WTC11 (cell line): ENCODE results near the gene SLBP. TPM values are rescaled to one million over a fixed set of nuclear protein-coding genes. Genes with fewer than 3 reads are reported as not detected.

Source experiments
- ATAC-seq: fragments of 200-7000 bp; cut with Tn5 transposase; 2 replicates; pipeline ENCODE4 v1.10.0; 2021; ENCODE audit warnings: mild to moderate bottlenecking, moderate library complexity
- CTCF ChIA-PET: fragments of 300-600 bp; sonication (Branson Sonifier 250); formaldehyde crosslinking; loops from one replicate; lab custom pipeline; 2021; ENCODE audit warnings: antibody characterized with exemption; lab: Charles Lee
- POLR2A ChIA-PET: fragments of 350-600 bp; sonication (Branson Sonifier 250); formaldehyde crosslinking; loops from one replicate; lab custom pipeline; 2021; ENCODE audit warnings: antibody characterized with exemption; lab: Charles Lee
- DNase-seq: peaks from one replicate; pipeline ENCODE4 v3.0.0; 2021; ENCODE audit warnings: low spot score
- H3K27ac Mint-ChIP-seq: 2 replicates; pipeline ENCODE4 v1.8.0; 2021; ENCODE audit warnings: mixed read lengths
- H3K27me3 Mint-ChIP-seq: 2 replicates; pipeline ENCODE4 v1.8.0; 2021; ENCODE audit warnings: low read depth, mild to moderate bottlenecking, moderate library complexity, mixed read lengths
- H3K36me3 Mint-ChIP-seq: 2 replicates; pipeline ENCODE4 v1.8.0; 2021; ENCODE audit warnings: mixed read lengths
- H3K4me1 Mint-ChIP-seq: 2 replicates; pipeline ENCODE4 v1.8.0; 2022; ENCODE audit warnings: mixed read lengths
- H3K4me3 Mint-ChIP-seq: 2 replicates; pipeline ENCODE4 v1.8.0; 2021; ENCODE audit warnings: mild to moderate bottlenecking, moderate library complexity, mixed read lengths
- H3K9me3 Mint-ChIP-seq: 2 replicates; pipeline ENCODE4 v1.8.0; 2021; ENCODE audit warnings: mixed read lengths
- AFF4 ChIP-seq: sonication (generic); formaldehyde crosslinking; IDR thresholded peaks from 2 replicates; pipeline ENCODE4 v1.8.1; 2023; ENCODE audit warnings: mild to moderate bottlenecking, missing genetic modification reagents, borderline replicate concordance
- E2F1 ChIP-seq: sonication (generic); formaldehyde crosslinking; IDR thresholded peaks from 2 replicates; pipeline ENCODE4 v1.8.0; 2022; ENCODE audit warnings: mild to moderate bottlenecking, missing genetic modification reagents
- ETV6 ChIP-seq: sonication (generic); formaldehyde crosslinking; IDR thresholded peaks from 2 replicates; pipeline ENCODE4 v1.8.1; 2022; ENCODE audit warnings: mild to moderate bottlenecking, missing genetic modification reagents
- FOXP1 ChIP-seq: sonication (generic); formaldehyde crosslinking; IDR thresholded peaks from 2 replicates; pipeline ENCODE4 v1.8.0; 2022; ENCODE audit warnings: missing genetic modification reagents, mild to moderate bottlenecking, moderate library complexity, borderline replicate concordance
- FOXP4 ChIP-seq: sonication (generic); formaldehyde crosslinking; IDR thresholded peaks from 2 replicates; pipeline ENCODE4 v1.8.0; 2022; ENCODE audit warnings: mild to moderate bottlenecking, missing genetic modification reagents
- IRF1 ChIP-seq: sonication (generic); formaldehyde crosslinking; IDR thresholded peaks from 2 replicates; pipeline ENCODE4 v1.8.0; 2023; ENCODE audit warnings: missing genetic modification reagents
- JAZF1 ChIP-seq: fragments of 250-450 bp; sonication (Bioruptor Pico); IDR thresholded peaks from 2 replicates; pipeline ENCODE4 v1.9.0; 2021; ENCODE audit warnings: moderate library complexity, mild to moderate bottlenecking, inconsistent platforms
- NFYB ChIP-seq: sonication (generic); formaldehyde crosslinking; conservative IDR thresholded peaks from 2 replicates; pipeline ENCODE4 v1.8.0; 2022; ENCODE audit warnings: low read depth, missing genetic modification reagents
- NR2C2 ChIP-seq: sonication (generic); formaldehyde crosslinking; IDR thresholded peaks from 2 replicates; pipeline ENCODE4 v1.8.0; 2022; ENCODE audit warnings: mild to moderate bottlenecking, missing genetic modification reagents
- PRDM15 ChIP-seq: sonication (generic); formaldehyde crosslinking; IDR thresholded peaks from 2 replicates; pipeline ENCODE4 v1.8.0; 2022; ENCODE audit warnings: missing genetic modification reagents
- SOX15 ChIP-seq: fragments of 250-450 bp; sonication (Bioruptor Pico); IDR thresholded peaks from 2 replicates; pipeline ENCODE4 v1.9.0; 2021; ENCODE audit warnings: mild to moderate bottlenecking
- SP1 ChIP-seq: sonication (generic); formaldehyde crosslinking; conservative IDR thresholded peaks from 2 replicates; pipeline ENCODE4 v1.8.1; 2022; ENCODE audit warnings: missing genetic modification reagents
- TP53 ChIP-seq: sonication (generic); formaldehyde crosslinking; IDR thresholded peaks from 2 replicates; pipeline ENCODE4 v1.8.1; 2023; ENCODE audit warnings: mild to moderate bottlenecking, missing genetic modification reagents
- ZNF138 ChIP-seq: sonication (generic); formaldehyde crosslinking; conservative IDR thresholded peaks from 2 replicates; pipeline ENCODE4 v1.8.1; 2022; ENCODE audit warnings: mild to moderate bottlenecking, moderate library complexity, missing genetic modification reagents
- ZNF416 ChIP-seq: fragments of 250-450 bp; sonication (Bioruptor Pico); IDR thresholded peaks from 2 replicates; pipeline ENCODE4 v1.9.0; 2021; ENCODE audit warnings: mild to moderate bottlenecking, inconsistent platforms
- ZNF532 ChIP-seq: fragments of 250-450 bp; sonication (Bioruptor Pico); IDR thresholded peaks from 2 replicates; pipeline ENCODE4 v1.9.0; 2021; ENCODE audit warnings: mild to moderate bottlenecking, borderline replicate concordance
- total RNA-seq: library from RNA; stranded (reverse); gene quantifications from 3 replicates; pipeline ENCODE4 v1.2.3, GENCODE V29; 2021
- TF ChIP-seq, protein P1 (sequence below): sonication (generic); formaldehyde crosslinking; IDR thresholded peaks from 2 replicates; pipeline ENCODE4 v1.8.0; 2023; ENCODE audit warnings: mild to moderate bottlenecking, missing genetic modification reagents
- TF ChIP-seq, protein P2 (sequence below): fragments of 250-450 bp; sonication (Bioruptor Pico); IDR thresholded peaks from 2 replicates; pipeline ENCODE4 v1.9.0; 2021; ENCODE audit warnings: mild to moderate bottlenecking

SLBP gene
- total RNA-seq, 1 experiment from 2014 or later: 40.2 TPM

DNA sequence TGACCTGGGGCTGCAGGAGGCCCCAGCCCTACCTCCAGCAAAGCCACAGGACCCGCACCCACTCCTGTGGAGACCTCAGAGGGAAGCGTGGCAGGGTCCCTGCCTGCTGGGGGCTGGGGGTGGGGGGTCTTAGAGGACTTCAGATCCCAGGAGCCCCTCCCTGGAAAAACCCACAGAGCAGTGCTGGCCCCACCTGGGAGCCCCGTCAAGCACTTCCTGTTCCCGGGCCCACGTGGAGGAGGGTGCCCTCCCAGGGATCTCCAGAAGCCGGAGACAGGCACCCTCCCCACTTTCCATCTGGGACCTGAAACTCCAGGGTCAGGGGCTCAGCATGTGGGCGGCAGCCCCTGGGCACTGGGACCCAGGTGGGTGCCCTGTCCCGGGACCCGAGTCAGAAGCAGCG lies 41.2 kb upstream of the SLBP start:
- DNase-seq (no peak), ATAC-seq (no peak)
- POLR2A ChIA-PET: no interaction called here
- Mint-ChIP-seq H3K4me1 (no peaks in the 10 kb centered on the region), H3K27me3 (0 out of 2 replicates have a peak, but pooled peaks cover 2% of the 10 kb centered on the region), H3K4me3 (no peak overlapping the region), H3K27ac (no peak overlapping the region), H3K36me3 (no peaks in the 10 kb centered on the region), H3K9me3 (no peaks in the 10 kb centered on the region)
- CTCF ChIA-PET: interaction anchor here (0.8 to 2.7 kb wide), 4 partner anchors 15 to 60 kb away, joined by 3 to 28 read pairs (median 9); partner anchors contain the start of gene FGFR3
- no peak for TF ChIP-seq ZNF532 (CRISPR knock-in tag)
- TF ChIP-seq AFF4 (CRISPR knock-in tag): no peak
- no peak for TF ChIP-seq ETV6 (CRISPR knock-in tag)
- no peak for TF ChIP-seq SOX15 (CRISPR knock-in tag)
- TF ChIP-seq FOXP1: no peak
- no peak for TF ChIP-seq PRDM15
- TF ChIP-seq FOXP4: no peak
- no peak for TF ChIP-seq NFYB
- TF ChIP-seq E2F1: no peak
- TF ChIP-seq IRF1: no peak
- TF ChIP-seq, protein P1, sequence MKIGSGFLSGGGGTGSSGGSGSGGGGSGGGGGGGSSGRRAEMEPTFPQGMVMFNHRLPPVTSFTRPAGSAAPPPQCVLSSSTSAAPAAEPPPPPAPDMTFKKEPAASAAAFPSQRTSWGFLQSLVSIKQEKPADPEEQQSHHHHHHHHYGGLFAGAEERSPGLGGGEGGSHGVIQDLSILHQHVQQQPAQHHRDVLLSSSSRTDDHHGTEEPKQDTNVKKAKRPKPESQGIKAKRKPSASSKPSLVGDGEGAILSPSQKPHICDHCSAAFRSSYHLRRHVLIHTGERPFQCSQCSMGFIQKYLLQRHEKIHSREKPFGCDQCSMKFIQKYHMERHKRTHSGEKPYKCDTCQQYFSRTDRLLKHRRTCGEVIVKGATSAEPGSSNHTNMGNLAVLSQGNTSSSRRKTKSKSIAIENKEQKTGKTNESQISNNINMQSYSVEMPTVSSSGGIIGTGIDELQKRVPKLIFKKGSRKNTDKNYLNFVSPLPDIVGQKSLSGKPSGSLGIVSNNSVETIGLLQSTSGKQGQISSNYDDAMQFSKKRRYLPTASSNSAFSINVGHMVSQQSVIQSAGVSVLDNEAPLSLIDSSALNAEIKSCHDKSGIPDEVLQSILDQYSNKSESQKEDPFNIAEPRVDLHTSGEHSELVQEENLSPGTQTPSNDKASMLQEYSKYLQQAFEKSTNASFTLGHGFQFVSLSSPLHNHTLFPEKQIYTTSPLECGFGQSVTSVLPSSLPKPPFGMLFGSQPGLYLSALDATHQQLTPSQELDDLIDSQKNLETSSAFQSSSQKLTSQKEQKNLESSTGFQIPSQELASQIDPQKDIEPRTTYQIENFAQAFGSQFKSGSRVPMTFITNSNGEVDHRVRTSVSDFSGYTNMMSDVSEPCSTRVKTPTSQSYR (CRISPR knock-in tag): no peak
- TF ChIP-seq, protein P2, sequence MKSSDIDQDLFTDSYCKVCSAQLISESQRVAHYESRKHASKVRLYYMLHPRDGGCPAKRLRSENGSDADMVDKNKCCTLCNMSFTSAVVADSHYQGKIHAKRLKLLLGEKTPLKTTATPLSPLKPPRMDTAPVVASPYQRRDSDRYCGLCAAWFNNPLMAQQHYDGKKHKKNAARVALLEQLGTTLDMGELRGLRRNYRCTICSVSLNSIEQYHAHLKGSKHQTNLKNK: no peak
- no peak for TF ChIP-seq ZNF138 (CRISPR knock-in tag)
- TF ChIP-seq NR2C2 (CRISPR knock-in tag): no peak
- no peak for TF ChIP-seq JAZF1 (CRISPR knock-in tag)
- no peak for TF ChIP-seq SP1 (CRISPR knock-in tag)
- no peak for TF ChIP-seq ZNF416 (CRISPR knock-in tag)
- TF ChIP-seq TP53 (CRISPR knock-in tag): no peak
